HEK293 (cell line): ENCODE data around the gene SYNPO2.

Source experiments
- CTCF ChIA-PET: fragments of 350-600 bp; formaldehyde crosslinking; extraction: SDS; loops from one replicate; lab custom pipeline; 2021; ENCODE audit warnings: antibody characterized with exemption; lab: Yijun Ruan, JAX
- POLR2A ChIA-PET: fragments of 300-600 bp; formaldehyde crosslinking; extraction: SDS; loops from one replicate; lab custom pipeline; 2020; ENCODE audit warnings: antibody characterized with exemption, inconsistent platforms; lab: Yijun Ruan, JAX
- H3K27ac ChIP-seq: fragments of 200-500 bp; sonication (Bioruptor generic); 2 replicates; pipeline ENCODE4 v1.5.1; 2014; ENCODE audit warnings: low read depth, low read length, control low read depth, inconsistent platforms; ENCODE audit errors: extremely low read depth
- H3K36me3 ChIP-seq, 2 experiments: fragments of 200-500 bp in 1 of 2; sonication (Bioruptor generic) in 1 of 2; 1 replicate in 1 of 2; 2 replicates in 1 of 2; pipeline ENCODE4 v1.5.1; 2014 to 2017; ENCODE audit warnings: inconsistent platforms in 2 of 2, low read length in 2 of 2; ENCODE audit not compliant: control insufficient read depth in 2 of 2, insufficient read depth in 1 of 2
- H3K4me1 ChIP-seq: fragments of 200-500 bp; sonication (Bioruptor generic); 2 replicates; pipeline ENCODE4 v1.5.1; 2014; ENCODE audit warnings: mild to moderate bottlenecking, low read length, inconsistent platforms; ENCODE audit not compliant: control insufficient read depth, insufficient read depth
- H3K4me3 ChIP-seq: 2 replicates; pipeline ENCODE4 v1.5.1; 2011; ENCODE audit warnings: low read depth, mild to moderate bottlenecking, control low read depth, low read length, moderate library complexity
- H3K9me3 ChIP-seq: fragments of 200-500 bp; sonication (Bioruptor generic); 2 replicates; pipeline ENCODE4 v1.5.1; 2014; ENCODE audit warnings: low read depth, low read length, inconsistent platforms; ENCODE audit not compliant: control insufficient read depth, insufficient read depth
- GLI2 ChIP-seq: fragments of 450-650 bp; formaldehyde crosslinking; IDR thresholded peaks from 2 replicates; pipeline ENCODE4; 2017; ENCODE audit warnings: missing biosample characterization, missing genetic modification characterization, low read depth, borderline replicate concordance
- KLF1 ChIP-seq: fragments of 450-650 bp; formaldehyde crosslinking; IDR thresholded peaks from 2 replicates; pipeline ENCODE4 v1.5.1; 2016; ENCODE audit warnings: missing biosample characterization, missing genetic modification characterization
- KLF8 ChIP-seq: fragments of 450-650 bp; formaldehyde crosslinking; IDR thresholded peaks from 2 replicates; pipeline ENCODE4 v1.5.1; 2016; ENCODE audit warnings: missing biosample characterization, missing genetic modification characterization
- KLF9 ChIP-seq: fragments of 450-650 bp; formaldehyde crosslinking; IDR thresholded peaks from 2 replicates; pipeline ENCODE4 v1.5.1; 2016; ENCODE audit warnings: missing biosample characterization, missing genetic modification characterization, low read depth
- REST ChIP-seq: fragments of 450-650 bp; formaldehyde crosslinking; IDR thresholded peaks from 2 replicates; pipeline ENCODE4 v1.5.1; 2016; ENCODE audit warnings: missing biosample characterization, missing genetic modification characterization
- WT1 ChIP-seq: fragments of 450-650 bp; formaldehyde crosslinking; IDR thresholded peaks from 2 replicates; pipeline ENCODE4 v1.5.1; 2016; ENCODE audit warnings: missing biosample characterization, missing genetic modification characterization
- ZBTB11 ChIP-seq: fragments of 450-650 bp; formaldehyde crosslinking; conservative IDR thresholded peaks from 2 replicates; pipeline ENCODE4 v1.5.1; 2016; ENCODE audit warnings: low read depth, missing biosample characterization, missing genetic modification characterization
- ZBTB17 ChIP-seq: fragments of 450-650 bp; formaldehyde crosslinking; IDR thresholded peaks from 2 replicates; pipeline ENCODE4 v1.5.1; 2016; ENCODE audit warnings: missing biosample characterization, missing genetic modification characterization
- ZFP41 ChIP-seq: fragments of 450-650 bp; formaldehyde crosslinking; IDR thresholded peaks from 2 replicates; pipeline ENCODE4 v1.5.1; 2016; ENCODE audit warnings: missing biosample characterization, missing genetic modification characterization, borderline replicate concordance
- ZNF114 ChIP-seq: fragments of 450-650 bp; formaldehyde crosslinking; IDR thresholded peaks from 2 replicates; pipeline ENCODE4 v1.5.0; 2017; ENCODE audit warnings: missing biosample characterization, missing genetic modification characterization
- ZNF133 ChIP-seq: fragments of 450-650 bp; formaldehyde crosslinking; IDR thresholded peaks from 2 replicates; pipeline ENCODE4 v1.5.1; 2016; ENCODE audit warnings: missing biosample characterization, missing genetic modification characterization
- ZNF146 ChIP-seq: fragments of 450-650 bp; formaldehyde crosslinking; IDR thresholded peaks from 2 replicates; pipeline ENCODE4 v1.5.1; 2016; ENCODE audit warnings: missing biosample characterization, missing genetic modification characterization
- ZNF157 ChIP-seq: fragments of 450-650 bp; formaldehyde crosslinking; IDR thresholded peaks from 2 replicates; pipeline ENCODE4 v1.5.1; 2016; ENCODE audit warnings: missing biosample characterization, missing genetic modification characterization
- ZNF266 ChIP-seq: fragments of 450-650 bp; formaldehyde crosslinking; IDR thresholded peaks from 2 replicates; pipeline ENCODE4 v1.5.1; 2016; ENCODE audit warnings: missing biosample characterization, missing genetic modification characterization, low read depth
- ZNF274 ChIP-seq, 2 experiments: fragments of 200-500 bp in 1 of 2; fragments of 450-650 bp in 1 of 2; sonication (Bioruptor generic) in 1 of 2; formaldehyde crosslinking in 1 of 2; IDR thresholded peaks; 2 replicates each; pipeline versions ENCODE4 v1.5.1 to v1.6.1; 2014 to 2016; ENCODE audit warnings: borderline replicate concordance in 1 of 2, inconsistent platforms in 1 of 2, low read length in 1 of 2, missing biosample characterization in 1 of 2, missing genetic modification characterization in 1 of 2
- ZNF280C ChIP-seq: fragments of 450-650 bp; formaldehyde crosslinking; IDR thresholded peaks from 2 replicates; pipeline ENCODE4 v1.5.1; 2016; ENCODE audit warnings: missing biosample characterization, missing genetic modification characterization
- ZNF426 ChIP-seq: fragments of 450-650 bp; formaldehyde crosslinking; IDR thresholded peaks from 2 replicates; pipeline ENCODE4 v1.5.1; 2017; ENCODE audit warnings: missing biosample characterization, missing genetic modification characterization, mild to moderate bottlenecking, inconsistent platforms, moderate library complexity
- ZNF48 ChIP-seq: fragments of 450-650 bp; formaldehyde crosslinking; IDR thresholded peaks from 2 replicates; pipeline ENCODE4 v1.5.1; 2016; ENCODE audit warnings: missing biosample characterization, missing genetic modification characterization
- ZNF777 ChIP-seq: fragments of 450-650 bp; formaldehyde crosslinking; IDR thresholded peaks from 2 replicates; pipeline ENCODE4 v1.5.1; 2017; ENCODE audit warnings: missing biosample characterization, missing genetic modification characterization, borderline replicate concordance
- TF ChIP-seq, protein P1 (sequence below): fragments of 450-650 bp; formaldehyde crosslinking; IDR thresholded peaks from 2 replicates; pipeline ENCODE4 v1.5.1; 2016; ENCODE audit warnings: missing biosample characterization, missing genetic modification characterization
- TF ChIP-seq, protein P2 (sequence below): fragments of 450-650 bp; formaldehyde crosslinking; IDR thresholded peaks from 2 replicates; pipeline ENCODE4 v1.5.1; 2016; ENCODE audit warnings: missing biosample characterization, missing genetic modification characterization
- TF ChIP-seq, protein P3 (sequence below): fragments of 450-650 bp; formaldehyde crosslinking; IDR thresholded peaks from 2 replicates; pipeline ENCODE4 v1.5.1; 2016; ENCODE audit warnings: missing biosample characterization, missing genetic modification characterization, low read depth

SYNPO2 gene

DNA sequence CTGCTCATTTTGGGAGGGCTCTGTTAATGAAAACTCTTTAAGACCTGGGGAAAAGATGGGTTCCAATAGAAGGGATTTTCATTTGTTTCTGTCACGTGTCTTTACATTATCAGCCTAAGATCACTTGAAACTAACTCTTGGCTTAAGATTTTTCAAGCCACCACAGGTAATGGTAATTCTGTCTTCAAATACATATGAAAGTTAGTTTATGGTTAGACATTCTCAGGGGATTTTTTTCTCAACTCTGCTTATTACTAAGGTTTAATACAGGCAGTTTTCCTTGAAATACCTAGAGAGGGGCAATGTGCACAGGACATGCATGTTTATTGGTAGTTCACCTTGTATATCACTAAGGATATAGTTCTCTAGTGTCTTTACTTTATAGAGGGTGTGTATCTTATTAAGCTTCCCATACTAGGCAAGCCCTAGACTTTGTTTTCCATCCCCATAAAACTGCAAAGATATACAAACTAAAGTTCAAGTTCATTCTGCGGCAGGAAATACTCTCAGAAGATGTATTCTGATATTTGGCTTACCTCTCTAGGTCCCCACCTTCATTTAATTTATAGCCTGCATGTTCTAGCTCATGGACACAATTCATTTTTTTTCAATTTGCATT lies 208.7 kb downstream of the SYNPO2 start:
- TF ChIP-seq ZNF777 (tag by site-specific recombination) (no peak), KLF1 (tag by site-specific recombination) (no peak), ZBTB17 (tag by site-specific recombination) (no peak), ZNF266 (no peak), REST (tag by site-specific recombination) (no peak), ZBTB11 (tag by site-specific recombination) (no peak), ZNF157 (tag by site-specific recombination) (no peak), KLF9 (tag by site-specific recombination) (no peak), ZNF274 (IDR thresholded peaks at IDR 0.05; ENCODE audit: low read length) (no peak), ZNF274 (tag by site-specific recombination; IDR thresholded peaks at IDR 0.05; ENCODE audit: borderline replicate concordance) (no peak), ZNF146 (tag by site-specific recombination) (no peak), KLF8 (tag by site-specific recombination) (no peak), ZNF48 (tag by site-specific recombination) (no peak), ZNF114 (tag by site-specific recombination) (no peak)
- TF ChIP-seq, protein P1, sequence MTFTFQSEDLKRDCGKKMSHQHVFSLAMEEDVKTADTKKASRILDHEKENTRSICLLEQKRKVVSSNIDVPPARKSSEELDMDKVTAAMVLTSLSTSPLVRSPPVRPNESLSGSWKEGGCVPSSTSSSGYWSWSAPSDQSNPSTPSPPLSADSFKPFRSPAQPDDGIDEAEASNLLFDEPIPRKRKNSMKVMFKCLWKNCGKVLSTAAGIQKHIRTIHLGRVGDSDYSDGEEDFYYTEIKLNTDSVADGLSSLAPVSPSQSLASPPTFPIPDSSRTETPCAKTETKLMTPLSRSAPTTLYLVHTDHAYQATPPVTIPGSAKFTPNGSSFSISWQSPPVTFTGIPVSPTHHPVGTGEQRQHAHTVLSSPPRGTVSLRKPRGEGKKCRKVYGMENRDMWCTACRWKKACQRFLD: no peak
- TF ChIP-seq, protein P2, sequence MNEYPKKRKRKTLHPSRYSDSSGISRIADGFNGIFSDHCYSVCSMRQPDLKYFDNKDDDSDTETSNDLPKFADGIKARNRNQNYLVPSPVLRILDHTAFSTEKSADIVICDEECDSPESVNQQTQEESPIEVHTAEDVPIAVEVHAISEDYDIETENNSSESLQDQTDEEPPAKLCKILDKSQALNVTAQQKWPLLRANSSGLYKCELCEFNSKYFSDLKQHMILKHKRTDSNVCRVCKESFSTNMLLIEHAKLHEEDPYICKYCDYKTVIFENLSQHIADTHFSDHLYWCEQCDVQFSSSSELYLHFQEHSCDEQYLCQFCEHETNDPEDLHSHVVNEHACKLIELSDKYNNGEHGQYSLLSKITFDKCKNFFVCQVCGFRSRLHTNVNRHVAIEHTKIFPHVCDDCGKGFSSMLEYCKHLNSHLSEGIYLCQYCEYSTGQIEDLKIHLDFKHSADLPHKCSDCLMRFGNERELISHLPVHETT: no peak
- H3K36me3 ChIP-seq: no peaks in the 10 kb centered on the region
- no peak overlapping the region for H3K27ac ChIP-seq
- no peaks in the 10 kb centered on the region for H3K4me1 ChIP-seq
- no peak overlapping the region for H3K4me3 ChIP-seq
- ChIA-PET CTCF (no interaction called here), POLR2A (no interaction called here)
- H3K9me3 ChIP-seq: no peaks in the 10 kb centered on the region

DNA sequence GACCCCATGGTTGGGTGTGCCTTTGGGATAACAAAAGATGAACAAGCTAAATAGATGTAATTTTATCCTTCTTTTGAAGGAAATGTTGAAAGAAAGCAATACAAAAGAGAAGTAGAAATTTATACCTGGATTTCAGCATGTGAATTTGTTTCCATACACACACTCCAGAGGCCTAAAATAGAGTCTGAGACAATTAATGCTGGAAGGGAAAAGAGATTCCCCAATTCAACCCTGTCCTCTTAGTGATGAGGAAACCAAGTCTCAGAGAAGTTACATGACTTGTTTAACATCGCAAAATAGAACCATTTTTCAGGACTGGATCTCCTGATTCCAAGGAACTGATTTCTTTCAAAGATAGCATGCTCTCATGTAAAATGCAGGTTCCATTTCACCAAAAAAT lies 209.7 kb downstream of the SYNPO2 start:
- H3K27ac ChIP-seq: no peak overlapping the region
- no peak for TF ChIP-seq ZNF426 (tag by site-specific recombination)
- TF ChIP-seq GLI2 (tag by site-specific recombination): no peak
- no peak for TF ChIP-seq ZNF280C (tag by site-specific recombination)
- TF ChIP-seq ZFP41 (tag by site-specific recombination): no peak
- TF ChIP-seq WT1 (tag by site-specific recombination): no peak
- TF ChIP-seq, protein P3, sequence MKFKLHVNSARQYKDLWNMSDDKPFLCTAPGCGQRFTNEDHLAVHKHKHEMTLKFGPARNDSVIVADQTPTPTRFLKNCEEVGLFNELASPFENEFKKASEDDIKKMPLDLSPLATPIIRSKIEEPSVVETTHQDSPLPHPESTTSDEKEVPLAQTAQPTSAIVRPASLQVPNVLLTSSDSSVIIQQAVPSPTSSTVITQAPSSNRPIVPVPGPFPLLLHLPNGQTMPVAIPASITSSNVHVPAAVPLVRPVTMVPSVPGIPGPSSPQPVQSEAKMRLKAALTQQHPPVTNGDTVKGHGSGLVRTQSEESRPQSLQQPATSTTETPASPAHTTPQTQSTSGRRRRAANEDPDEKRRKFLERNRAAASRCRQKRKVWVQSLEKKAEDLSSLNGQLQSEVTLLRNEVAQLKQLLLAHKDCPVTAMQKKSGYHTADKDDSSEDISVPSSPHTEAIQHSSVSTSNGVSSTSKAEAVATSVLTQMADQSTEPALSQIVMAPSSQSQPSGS (tag by site-specific recombination): no peak
- TF ChIP-seq ZNF133 (tag by site-specific recombination): no peak
- POLR2A ChIA-PET: no interaction called here
- CTCF ChIA-PET: no interaction called here
- H3K36me3 ChIP-seq: no peaks in the 10 kb centered on the region
- no peaks in the 10 kb centered on the region for H3K9me3 ChIP-seq
- no peaks in the 10 kb centered on the region for H3K4me1 ChIP-seq
- H3K4me3 ChIP-seq: no peak overlapping the region
